ENCODE measurements around the gene FAM83C. TPM values are rescaled to one million over a fixed set of nuclear protein-coding genes. Genes with fewer than 3 reads are reported as not detected.

The FAM83C gene
- total RNA-seq, 2 experiments from 2014 or later: not detected

GRCh38 chr20:35302421-35303335 is 10.5 kb upstream of the FAM83C start:
- Mint-ChIP-seq H3K4me1 (peaks cover 57% of the 10 kb centered on the region), H3K27me3 (no peaks in the 10 kb centered on the region), H3K27ac (no peak overlapping the region), H3K36me3 (peaks cover 1% of the 10 kb centered on the region), H3K9me3 (ENCODE audit: low read depth) (no peaks in the 10 kb centered on the region), H3K4me3 (no peak overlapping the region)
- CTCF ChIA-PET: interaction anchor here (1.0 to 10.0 kb wide), 18 partner anchors 8 to 303 kb away, joined by 3 to 251 read pairs (median 8); partner anchors contain the start of genes CEP250, EDEM2, EIF6 and FAM83C
- ATAC-seq (no peak), DNase-seq (no peak)

- Mint-ChIP-seq H3K9me3 (ENCODE audit: low read depth) (no peaks in the 10 kb centered on the region), H3K27ac (no peak overlapping the region), H3K27me3 (no peaks in the 10 kb centered on the region), H3K36me3 (peaks cover 1% of the 10 kb centered on the region), H3K4me1 (peaks cover 46% of the 10 kb centered on the region), H3K4me3 (no peak overlapping the region)
- ATAC-seq (no peak), DNase-seq (no peak)
- CTCF ChIA-PET: interaction anchor here (0.9 to 10.0 kb wide), 7 partner anchors 12 to 156 kb away, joined by 3 to 251 read pairs (median 4); partner anchors contain the start of genes EIF6 and GDF5
Measured at GRCh38 chr20:35301426-35301825, 9.2 kb upstream of the FAM83C start.

- Mint-ChIP-seq H3K27ac (no peak overlapping the region), H3K36me3 (no peaks in the 10 kb centered on the region), H3K9me3 (ENCODE audit: low read depth) (no peaks in the 10 kb centered on the region), H3K4me3 (no peak overlapping the region), H3K4me1 (peaks cover 39% of the 10 kb centered on the region), H3K27me3 (no peaks in the 10 kb centered on the region)
- ATAC-seq (no peak), DNase-seq (no peak)
- CTCF ChIA-PET: interaction anchor here (0.9 to 10.0 kb wide), 7 partner anchors 11 to 156 kb away, joined by 3 to 251 read pairs (median 3); partner anchors contain the start of genes EIF6 and GDF5
Measured at GRCh38 chr20:35300469-35301262, 8.4 kb upstream of the FAM83C start.

GRCh38 chr20:35299780-35300179 is 7.6 kb upstream of the FAM83C start:
- DNase-seq (no peak), ATAC-seq (no peak)
- no peaks in the 10 kb centered on the region for H3K36me3 Mint-ChIP-seq
- H3K4me3 Mint-ChIP-seq: no peak overlapping the region
- CTCF ChIA-PET: interaction anchor here (1.2 to 10.0 kb wide), 4 partner anchors 21 to 155 kb away, joined by 3 to 251 read pairs (median 3); partner anchors contain the start of gene GDF5
- H3K9me3 Mint-ChIP-seq (ENCODE audit: low read depth): no peaks in the 10 kb centered on the region
- peaks cover 32% of the 10 kb centered on the region for H3K4me1 Mint-ChIP-seq
- no peak overlapping the region for H3K27ac Mint-ChIP-seq
- H3K27me3 Mint-ChIP-seq: no peaks in the 10 kb centered on the region

GRCh38 chr20:35298264-35298663 is 6.0 kb upstream of the FAM83C start:
- DNase-seq: no peak
- CTCF ChIA-PET: interaction anchor here (1.1 to 10.0 kb wide), 3 partner anchors 28 to 142 kb away, joined by 3 to 251 read pairs (median 3); partner anchors contain the start of gene GDF5
- Mint-ChIP-seq H3K27me3 (peaks cover 2% of the 10 kb centered on the region), H3K4me1 (peaks cover 17% of the 10 kb centered on the region), H3K9me3 (ENCODE audit: low read depth) (no peaks in the 10 kb centered on the region), H3K36me3 (no peaks in the 10 kb centered on the region), H3K27ac (no peak overlapping the region), H3K4me3 (no peak overlapping the region)
- ATAC-seq: no peak

- H3K9me3 Mint-ChIP-seq (ENCODE audit: low read depth): no peaks in the 10 kb centered on the region
- H3K36me3 Mint-ChIP-seq: no peaks in the 10 kb centered on the region
- ATAC-seq: no peak
- CTCF ChIA-PET: interaction anchor here (1.0 to 10.0 kb wide), 6 partner anchors 8 to 142 kb away, joined by 3 to 251 read pairs (median 3); partner anchors contain the start of gene GDF5
- no peak overlapping the region for H3K27ac Mint-ChIP-seq
- H3K4me3 Mint-ChIP-seq: no peak overlapping the region
- DNase-seq: no peak
- peaks cover 12% of the 10 kb centered on the region for H3K4me1 Mint-ChIP-seq
- H3K27me3 Mint-ChIP-seq: peaks cover 3% of the 10 kb centered on the region
Measured at GRCh38 chr20:35297740-35298139, 5.5 kb upstream of the FAM83C start.

GRCh38 chr20:35297155-35297554 is 4.9 kb upstream of the FAM83C start:
- Mint-ChIP-seq H3K36me3 (no peaks in the 10 kb centered on the region), H3K27ac (no peak overlapping the region), H3K9me3 (ENCODE audit: low read depth) (no peaks in the 10 kb centered on the region), H3K27me3 (peaks cover 7% of the 10 kb centered on the region), H3K4me1 (peaks cover 7% of the 10 kb centered on the region), H3K4me3 (no peak overlapping the region)
- DNase-seq (no peak), ATAC-seq (no peak)
- CTCF ChIA-PET: interaction anchor here (1.0 to 10.0 kb wide), 4 partner anchors 9 to 143 kb away, joined by 3 to 251 read pairs (median 4); partner anchors contain the start of gene GDF5

- Mint-ChIP-seq H3K27me3 (peaks cover 7% of the 10 kb centered on the region), H3K9me3 (ENCODE audit: low read depth) (no peaks in the 10 kb centered on the region), H3K36me3 (no peaks in the 10 kb centered on the region), H3K4me3 (no peak overlapping the region), H3K27ac (no peak overlapping the region), H3K4me1 (peaks cover 2% of the 10 kb centered on the region)
- DNase-seq (no peak), ATAC-seq (no peak)
- CTCF ChIA-PET: interaction anchor here (10.0 kb wide), 1 partner anchor 144 kb away, joined by 251 read pairs; the partner anchor contains the start of gene GDF5
Measured at GRCh38 chr20:35296101-35296554, 3.9 kb upstream of the FAM83C start.

GRCh38 chr20:35295674-35296073 is 3.4 kb upstream of the FAM83C start:
- no peaks in the 10 kb centered on the region for H3K36me3 Mint-ChIP-seq
- DNase-seq: no peak
- CTCF ChIA-PET: interaction anchor here (2.0 kb wide), 1 partner anchor 9 kb away, joined by 19 read pairs; no protein-coding TSS in a partner anchor
- no peak overlapping the region for H3K4me3 Mint-ChIP-seq
- no peaks in the 10 kb centered on the region for H3K9me3 Mint-ChIP-seq (ENCODE audit: low read depth)
- peaks cover 2% of the 10 kb centered on the region for H3K4me1 Mint-ChIP-seq
- no peak for ATAC-seq
- no peak overlapping the region for H3K27ac Mint-ChIP-seq
- peaks cover 10% of the 10 kb centered on the region for H3K27me3 Mint-ChIP-seq

GRCh38 chr20:35295058-35295457 is 2.8 kb upstream of the FAM83C start:
- Mint-ChIP-seq H3K9me3 (ENCODE audit: low read depth) (no peaks in the 10 kb centered on the region), H3K27me3 (peaks cover 10% of the 10 kb centered on the region), H3K4me1 (peaks cover 2% of the 10 kb centered on the region), H3K27ac (no peak overlapping the region), H3K36me3 (no peaks in the 10 kb centered on the region), H3K4me3 (no peak overlapping the region)
- CTCF ChIA-PET: interaction anchor here (1.2 to 2.0 kb wide), 2 partner anchors 10 to 34 kb away, joined by 5 to 19 read pairs; no protein-coding TSS in a partner anchor
- DNase-seq (no peak), ATAC-seq (no peak)

GRCh38 chr20:35294293-35294685 is 2.1 kb upstream of the FAM83C start:
- Mint-ChIP-seq H3K4me1 (peaks cover 2% of the 10 kb centered on the region), H3K27ac (no peak overlapping the region), H3K36me3 (no peaks in the 10 kb centered on the region), H3K4me3 (no peak overlapping the region), H3K27me3 (peaks cover 10% of the 10 kb centered on the region), H3K9me3 (ENCODE audit: low read depth) (no peaks in the 10 kb centered on the region)
- CTCF ChIA-PET: interaction anchor here (1.2 to 2.0 kb wide), 2 partner anchors 10 to 35 kb away, joined by 5 to 19 read pairs; no protein-coding TSS in a partner anchor
- no peak for DNase-seq
- no peak for ATAC-seq

- H3K27me3 Mint-ChIP-seq: peaks cover 10% of the 10 kb centered on the region
- H3K36me3 Mint-ChIP-seq: no peaks in the 10 kb centered on the region
- H3K9me3 Mint-ChIP-seq (ENCODE audit: low read depth): no peaks in the 10 kb centered on the region
- H3K4me1 Mint-ChIP-seq: peaks cover 2% of the 10 kb centered on the region
- DNase-seq (no peak), ATAC-seq (no peak)
- H3K4me3 Mint-ChIP-seq: no peak overlapping the region
- H3K27ac Mint-ChIP-seq: no peak overlapping the region
- CTCF ChIA-PET: interaction anchor here (0.6 to 2.0 kb wide), 7 partner anchors 9 to 197 kb away, joined by 3 to 19 read pairs (median 4); partner anchors contain the start of genes EDEM2 and EIF6
Measured at GRCh38 chr20:35293303-35294292, 1.4 kb upstream of the FAM83C start.
